Mucosa of rectum (tissue), 2 donors: ENCODE results near the gene ARHGAP32.

Experiments used
- H3K27ac ChIP-seq, 2 donors: one replicate each; pipeline ENCODE4 v1.7.0; 2013; ENCODE audit warnings: inconsistent platforms in 2 of 2, low read depth in 2 of 2, low read length in 2 of 2
- H3K27me3 ChIP-seq, 2 donors: one replicate each; pipeline ENCODE4 v1.7.0; 2013; ENCODE audit warnings: low read length in 2 of 2; ENCODE audit not compliant: control insufficient read depth in 2 of 2, insufficient read depth in 2 of 2
- H3K36me3 ChIP-seq, 2 donors: one replicate each; pipeline ENCODE4 v1.7.0; 2013; ENCODE audit warnings: low read length in 2 of 2; ENCODE audit not compliant: control insufficient read depth in 2 of 2, insufficient read depth in 2 of 2
- H3K4me1 ChIP-seq, 2 donors: one replicate each; pipeline ENCODE4 v1.7.0; 2013; ENCODE audit warnings: low read length in 2 of 2, mild to moderate bottlenecking in 1 of 2; ENCODE audit not compliant: control insufficient read depth in 2 of 2, insufficient read depth in 2 of 2
- H3K4me3 ChIP-seq, 2 donors: one replicate each; pipeline ENCODE4 v1.7.0; 2013; ENCODE audit warnings: low read length in 2 of 2
- H3K9ac ChIP-seq, 2 donors: one replicate each; pipeline ENCODE4 v1.7.0; 2013; ENCODE audit warnings: low read length in 2 of 2, low read depth in 1 of 2, mild to moderate bottlenecking in 1 of 2
- H3K9me3 ChIP-seq, 2 donors: one replicate each; pipeline ENCODE4 v1.7.0; 2013; ENCODE audit warnings: low read length in 2 of 2; ENCODE audit not compliant: control insufficient read depth in 2 of 2
- donor health status: healthy.
- donor health status: Normal muscosa, but diverticular disease.

The ARHGAP32 gene

DNA sequence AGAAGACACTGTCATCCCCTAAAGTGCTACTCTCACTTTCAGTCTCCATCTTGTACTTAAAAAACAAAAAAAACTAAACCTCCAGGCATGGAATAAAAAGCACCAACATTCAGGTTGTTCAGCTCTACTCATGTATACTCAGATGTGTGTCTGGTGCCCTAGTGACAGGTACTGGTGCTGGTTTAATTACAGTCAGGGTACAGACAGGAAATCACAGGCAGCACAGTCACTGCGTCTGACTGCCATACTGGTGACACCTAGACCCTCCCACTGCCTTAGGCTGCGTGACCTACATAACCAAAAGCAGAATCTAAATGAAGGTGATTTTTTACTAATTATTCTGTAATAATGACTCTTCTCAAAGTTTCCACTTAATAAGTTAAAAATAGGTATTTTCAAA is at the start of gene ARHGAP32:
Gene ARHGAP32 (minus strand): TSS at position 176 of the 400 bp plus-strand sequence. CDS start 127 bp downstream, at position 49.
- H3K27me3 ChIP-seq: no peaks in the 10 kb centered on the region
- H3K4me3 ChIP-seq: peak within 1 kb of the TSS in 1 of 2 donors; percentile 30
- no peaks in the 10 kb centered on the region for H3K9me3 ChIP-seq
- H3K36me3 ChIP-seq: no peaks in the 10 kb centered on the region
- peak within 1 kb of the TSS in 1 of 2 donors; percentile 48 for H3K27ac ChIP-seq
- H3K4me1 ChIP-seq: peaks cover 12 to 33% of the 10 kb centered on the region in 2 donors
- peak within 1 kb of the TSS in 1 of 2 donors; percentile 33 for H3K9ac ChIP-seq

DNA sequence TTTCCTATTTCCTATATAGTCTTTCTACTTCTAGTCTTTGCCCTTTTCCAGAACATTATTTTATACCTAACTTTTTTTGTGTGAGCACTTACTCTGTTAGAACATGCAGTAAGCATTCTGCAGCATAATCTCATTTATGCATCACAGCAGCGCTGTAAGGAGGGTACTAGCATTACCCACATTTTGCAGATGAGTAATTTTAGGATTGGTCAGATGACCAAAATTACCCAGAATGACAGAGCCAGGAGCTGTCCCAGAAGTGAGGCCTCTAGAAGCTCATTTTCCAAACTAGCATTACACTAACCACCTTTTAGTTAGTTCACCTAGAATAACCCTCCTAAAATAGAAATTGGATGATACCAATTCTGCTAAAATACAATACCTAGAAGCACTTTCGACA is 47.1 kb upstream of the ARHGAP32 start:
- no peaks in the 10 kb centered on the region for H3K4me1 ChIP-seq
- H3K27me3 ChIP-seq: no peaks in the 10 kb centered on the region
- H3K4me3 ChIP-seq: no peak overlapping the region
- no peaks in the 10 kb centered on the region for H3K9me3 ChIP-seq
- no peak overlapping the region for H3K9ac ChIP-seq
- no peak overlapping the region for H3K27ac ChIP-seq
- H3K36me3 ChIP-seq: no peaks in the 10 kb centered on the region

DNA sequence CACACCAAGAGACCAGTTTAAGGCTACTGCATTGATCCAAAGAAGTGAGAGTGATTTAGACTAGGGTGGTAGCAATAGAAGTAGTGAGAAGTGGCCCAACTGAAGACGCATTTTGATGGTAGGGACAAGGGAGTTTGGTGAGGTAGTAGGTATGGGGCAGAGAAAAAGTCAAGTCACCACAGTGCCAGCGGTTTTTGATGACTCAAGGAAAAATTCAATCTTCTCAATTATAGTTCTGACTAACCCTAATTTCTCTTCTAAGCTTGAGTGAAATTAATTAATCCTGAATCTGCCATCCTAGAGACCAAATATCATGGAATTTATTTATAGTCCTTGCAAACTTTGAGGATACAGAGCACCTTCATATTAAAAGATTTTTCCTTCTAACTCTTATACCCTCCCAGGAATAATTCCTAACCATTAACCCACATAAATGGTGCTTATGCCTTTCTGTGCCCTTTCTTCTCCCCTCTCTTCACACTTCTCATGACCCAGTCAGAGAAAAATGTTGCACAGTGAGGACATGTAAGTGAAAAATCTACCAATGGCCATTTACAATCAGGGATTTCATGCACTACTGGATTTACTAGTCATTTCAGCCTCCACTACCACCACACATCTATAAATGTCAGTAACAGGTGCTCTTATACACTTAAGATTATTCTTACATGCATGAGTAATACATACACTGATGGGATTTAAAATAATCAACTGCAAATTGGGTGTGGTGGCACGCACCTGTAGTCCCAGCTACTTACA is 45.9 kb upstream of the ARHGAP32 start:
- no peak overlapping the region for H3K27ac ChIP-seq

DNA sequence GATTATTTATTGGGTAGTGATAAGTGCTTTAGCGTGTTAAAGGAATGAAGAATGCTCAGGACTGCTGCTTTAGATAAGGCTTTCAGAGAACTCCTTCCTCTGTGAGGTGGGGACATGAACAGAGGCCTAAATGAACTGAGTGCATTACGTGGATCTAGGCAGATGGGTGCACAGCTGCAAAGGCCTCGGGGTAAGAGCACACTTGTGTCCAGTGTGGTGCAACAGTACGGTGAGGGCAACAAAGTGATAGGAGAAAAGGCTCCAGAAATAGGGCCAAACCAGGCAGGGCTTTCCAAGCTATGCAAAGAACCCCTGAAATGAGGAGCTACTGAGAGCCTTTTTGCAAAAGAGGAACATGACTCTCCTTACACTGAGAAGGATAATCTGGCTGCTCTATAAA is 45.3 kb upstream of the ARHGAP32 start:
- no peak overlapping the region for H3K9ac ChIP-seq
- no peaks in the 10 kb centered on the region for H3K36me3 ChIP-seq
- no peaks in the 10 kb centered on the region for H3K27me3 ChIP-seq

More for the DNA sequence above, 45.9 kb upstream of the ARHGAP32 start:
- Histone ChIP-seq H3K36me3 (no peaks in the 10 kb centered on the region), H3K9ac (no peak overlapping the region), H3K27me3 (no peaks in the 10 kb centered on the region), H3K9me3 (no peaks in the 10 kb centered on the region), H3K4me1 (no peaks in the 10 kb centered on the region), H3K4me3 (no peak overlapping the region)

DNA sequence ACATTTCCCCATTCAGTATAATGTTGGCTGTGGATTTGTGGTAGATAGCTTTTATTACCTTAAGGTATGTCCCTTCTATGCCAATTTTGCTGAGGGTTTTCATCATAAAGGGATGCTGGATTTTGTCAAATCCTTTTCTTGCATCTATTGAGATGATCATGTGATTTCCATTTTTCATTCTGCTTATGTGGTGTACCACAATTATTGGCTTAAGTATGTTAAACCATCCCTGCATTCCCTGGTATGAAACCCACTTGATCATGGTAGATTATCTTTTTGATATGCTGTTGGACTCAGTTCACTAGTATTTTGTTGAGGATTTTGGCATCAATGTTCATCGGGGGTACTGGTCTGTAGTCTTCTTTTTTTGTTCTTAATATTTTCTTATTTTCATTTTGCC is 44.7 kb upstream of the ARHGAP32 start:
- Histone ChIP-seq H3K27me3 (no peaks in the 10 kb centered on the region), H3K4me1 (no peaks in the 10 kb centered on the region), H3K27ac (no peak overlapping the region), H3K36me3 (no peaks in the 10 kb centered on the region), H3K9me3 (no peaks in the 10 kb centered on the region), H3K4me3 (no peak overlapping the region), H3K9ac (no peak overlapping the region)

More for the DNA sequence above, 45.3 kb upstream of the ARHGAP32 start:
- no peak overlapping the region for H3K27ac ChIP-seq
- no peaks in the 10 kb centered on the region for H3K9me3 ChIP-seq
- no peak overlapping the region for H3K4me3 ChIP-seq
- H3K4me1 ChIP-seq: no peaks in the 10 kb centered on the region

DNA sequence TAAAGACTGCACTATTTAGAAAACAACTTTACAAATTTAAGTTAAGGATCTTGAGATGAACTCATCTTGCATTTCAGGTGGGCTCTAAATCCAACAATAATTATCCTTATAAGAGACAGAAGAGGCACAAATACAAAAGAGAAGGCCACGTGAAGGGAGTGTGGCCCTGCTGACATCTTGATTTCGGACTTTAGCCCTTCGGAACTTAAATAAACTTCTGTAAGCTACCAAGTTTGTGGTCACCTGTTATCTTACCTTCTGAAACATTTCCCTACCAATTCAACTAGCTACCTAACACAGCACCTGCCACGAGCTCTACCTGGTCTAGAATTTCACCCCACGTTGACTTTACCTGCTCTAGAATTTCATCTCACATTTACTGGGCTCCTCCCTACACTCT is 42.9 kb upstream of the ARHGAP32 start:
- Histone ChIP-seq H3K9me3 (no peaks in the 10 kb centered on the region), H3K9ac (no peak overlapping the region), H3K4me1 (no peaks in the 10 kb centered on the region), H3K27ac (no peak overlapping the region), H3K27me3 (no peaks in the 10 kb centered on the region), H3K36me3 (no peaks in the 10 kb centered on the region), H3K4me3 (no peak overlapping the region)

DNA sequence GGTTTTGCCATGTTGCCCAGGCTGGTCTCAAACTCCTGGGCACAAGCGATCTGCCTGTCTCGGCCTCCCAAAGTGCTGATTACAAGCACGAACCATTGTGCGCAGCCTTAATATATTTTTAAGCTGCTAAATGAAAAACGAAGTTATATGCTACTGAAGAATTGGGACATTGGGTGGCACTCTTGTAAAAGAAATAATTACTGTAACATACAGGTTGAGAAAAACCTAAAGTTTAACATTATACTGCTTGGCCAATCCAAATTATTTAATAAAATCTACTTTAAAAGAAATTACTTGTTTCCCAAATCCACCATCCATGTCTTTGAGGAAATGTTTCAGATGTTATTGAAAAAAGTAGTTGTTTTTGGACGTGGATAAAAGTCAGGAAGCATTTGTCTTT is 37.9 kb upstream of the ARHGAP32 start:
- H3K4me3 ChIP-seq: no peak overlapping the region
- peaks cover 0 to 6% of the 10 kb centered on the region in 2 donors for H3K9me3 ChIP-seq
- no peaks in the 10 kb centered on the region for H3K36me3 ChIP-seq
- no peak overlapping the region for H3K27ac ChIP-seq
- H3K27me3 ChIP-seq: no peaks in the 10 kb centered on the region
- no peak overlapping the region for H3K9ac ChIP-seq
- no peaks in the 10 kb centered on the region for H3K4me1 ChIP-seq

DNA sequence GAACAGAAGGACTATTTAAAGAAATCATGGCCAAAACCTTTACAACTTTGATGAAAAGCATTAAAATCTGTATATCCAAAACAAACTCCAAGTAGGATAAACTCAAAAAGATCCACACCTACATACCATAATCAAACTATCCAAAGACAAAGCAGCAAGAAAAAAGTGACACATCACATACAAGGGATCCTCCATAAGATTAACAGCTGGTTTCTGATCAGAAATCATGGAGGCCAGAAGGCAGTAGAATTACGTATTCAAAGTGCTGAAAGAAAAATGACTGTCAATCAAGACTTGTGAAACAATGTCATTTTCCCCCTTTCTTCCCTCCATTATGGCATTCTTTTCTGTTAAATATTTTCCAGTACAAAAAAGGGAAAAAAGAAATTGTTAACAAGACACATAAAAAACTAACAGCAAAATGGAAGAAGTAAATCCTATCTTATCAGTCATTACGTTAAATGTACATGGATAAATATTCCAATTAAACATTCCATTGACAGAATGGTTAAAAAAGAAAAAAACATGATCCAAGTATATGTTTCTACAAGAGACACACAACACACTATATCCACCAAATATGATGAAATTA is 34.2 kb upstream of the ARHGAP32 start:
- no peaks in the 10 kb centered on the region for H3K36me3 ChIP-seq
- no peak overlapping the region for H3K4me3 ChIP-seq
- no peak overlapping the region for H3K9ac ChIP-seq
- H3K27me3 ChIP-seq: no peaks in the 10 kb centered on the region
- no peak overlapping the region for H3K27ac ChIP-seq
- no peaks in the 10 kb centered on the region for H3K4me1 ChIP-seq
- peaks cover 0 to 6% of the 10 kb centered on the region in 2 donors for H3K9me3 ChIP-seq

DNA sequence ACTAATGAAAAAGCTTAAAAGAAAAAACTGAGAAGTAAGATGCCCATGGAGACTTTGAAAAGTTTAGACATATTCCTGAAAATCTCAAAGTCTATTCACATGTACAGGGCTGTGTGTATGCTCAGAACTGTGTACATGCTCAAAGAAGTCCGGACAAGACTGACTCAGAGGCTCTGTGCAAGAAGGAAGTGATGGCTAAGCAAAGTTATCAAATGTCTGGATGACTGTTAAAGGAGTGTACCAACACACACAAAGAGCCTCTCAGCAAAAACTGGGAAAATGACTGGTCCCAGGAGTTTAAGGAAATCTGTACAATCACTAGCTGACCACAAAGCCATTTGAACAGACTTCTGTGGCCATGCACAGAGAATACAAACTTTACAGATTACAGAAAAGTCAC is 33.1 kb upstream of the ARHGAP32 start:
- no peak overlapping the region for H3K9ac ChIP-seq

DNA sequence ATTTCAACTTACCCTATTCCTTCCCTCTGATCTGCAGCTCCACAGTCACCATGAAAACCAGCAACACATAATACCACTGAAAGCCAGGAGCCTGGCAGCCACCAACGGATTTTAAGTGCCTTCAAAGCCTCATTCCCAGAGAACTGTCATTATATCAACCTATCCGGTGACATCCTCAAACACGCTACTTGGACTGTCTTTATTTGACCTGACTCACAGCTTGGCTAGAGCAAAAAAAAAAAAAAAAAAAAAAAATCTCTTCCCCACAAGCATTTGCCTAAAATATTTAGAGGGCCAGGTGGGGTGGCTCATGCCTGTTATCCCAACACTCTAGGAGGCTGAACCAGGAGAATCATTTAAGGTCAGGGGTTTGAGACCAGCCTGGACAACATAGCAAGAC is 32.4 kb upstream of the ARHGAP32 start:
- no peak overlapping the region for H3K27ac ChIP-seq
- H3K27me3 ChIP-seq: no peaks in the 10 kb centered on the region
- H3K36me3 ChIP-seq: no peaks in the 10 kb centered on the region
- H3K4me3 ChIP-seq: no peak overlapping the region
- no peaks in the 10 kb centered on the region for H3K4me1 ChIP-seq
- peaks cover 0 to 6% of the 10 kb centered on the region in 2 donors for H3K9me3 ChIP-seq
- no peak overlapping the region for H3K9ac ChIP-seq

More for the DNA sequence above, 33.1 kb upstream of the ARHGAP32 start:
- H3K36me3 ChIP-seq: no peaks in the 10 kb centered on the region
- no peak overlapping the region for H3K27ac ChIP-seq
- peaks cover 0 to 6% of the 10 kb centered on the region in 2 donors for H3K9me3 ChIP-seq
- H3K4me3 ChIP-seq: no peak overlapping the region
- H3K4me1 ChIP-seq: no peaks in the 10 kb centered on the region
- H3K27me3 ChIP-seq: no peaks in the 10 kb centered on the region
